WERI-Rb-1 (cell line): ENCODE data around the gene DNAJC4.

Source experiments
- DNase-seq: peaks from one replicate; pipeline ENCODE4 v3.0.0-alpha.2; 2020
- H3K27ac ChIP-seq: fragments of 250-450 bp; sonication (Bioruptor Pico); 2 replicates; pipeline ENCODE4 v1.5.1; 2020; ENCODE audit warnings: mild to moderate bottlenecking, moderate library complexity
- H3K27me3 ChIP-seq: fragments of 250-450 bp; sonication (Bioruptor Pico); 2 replicates; pipeline ENCODE4 v1.5.1; 2021; ENCODE audit warnings: mild to moderate bottlenecking, low read depth, moderate library complexity; ENCODE audit not compliant: insufficient read depth, severe bottlenecking
- H3K36me3 ChIP-seq: fragments of 250-450 bp; sonication (Bioruptor Pico); 2 replicates; pipeline ENCODE4 v1.5.1; 2020; ENCODE audit warnings: mild to moderate bottlenecking, moderate library complexity
- H3K4me3 ChIP-seq: 2 replicates; pipeline ENCODE4 v1.5.1; 2011; ENCODE audit warnings: low read depth, mild to moderate bottlenecking, control low read depth, low read length
- H3K9me3 ChIP-seq: fragments of 250-450 bp; sonication (Bioruptor Pico); 2 replicates; pipeline ENCODE4 v1.5.1; 2021; ENCODE audit warnings: mild to moderate bottlenecking, moderate library complexity; ENCODE audit not compliant: severe bottlenecking
- TF ChIP-seq, protein P1 (sequence below): IDR thresholded peaks from 2 replicates; pipeline ENCODE4 v1.5.1; 2011; ENCODE audit warnings: low read depth, mild to moderate bottlenecking, control low read depth, inconsistent platforms, low read length

Gene DNAJC4

DNA sequence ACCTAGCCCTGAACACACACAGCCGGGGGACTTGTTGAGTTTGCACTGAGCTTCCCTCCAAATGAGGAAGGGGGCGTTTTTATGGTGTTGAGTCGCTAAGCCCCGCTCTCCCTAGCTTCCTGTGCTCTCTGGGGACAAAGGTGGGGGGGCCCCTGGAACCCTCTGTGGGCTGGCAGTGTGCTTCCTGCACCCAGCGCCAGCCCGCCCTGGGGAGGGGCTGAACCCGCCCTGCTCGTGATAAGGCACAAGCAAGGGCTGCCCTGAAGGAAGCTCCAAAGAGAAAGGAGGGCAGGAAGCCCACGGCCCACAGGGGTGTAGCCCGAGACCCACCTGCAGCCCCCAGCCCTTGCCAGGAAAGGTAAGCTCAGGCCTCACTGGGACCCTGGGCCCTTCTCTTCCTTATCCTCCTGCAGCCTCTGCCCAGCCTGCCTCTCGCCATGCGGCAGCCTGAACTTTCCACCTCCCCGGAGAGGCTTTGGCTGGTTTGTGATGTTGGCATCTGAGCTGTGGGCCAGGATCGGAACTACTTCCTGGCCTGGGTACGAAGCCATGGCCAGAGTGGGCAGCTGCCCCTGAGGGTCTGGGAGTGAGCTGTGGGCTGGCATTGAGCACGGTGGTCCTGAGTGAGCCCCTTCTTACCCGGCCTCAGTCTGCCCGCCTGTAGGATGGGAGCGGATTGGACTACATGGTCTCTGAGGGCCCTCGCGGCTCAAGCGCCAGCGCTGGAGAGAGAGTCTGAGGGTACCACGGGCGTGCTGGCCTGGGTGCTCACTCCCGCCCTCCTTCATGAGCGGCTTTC, 23.7 kb upstream of the DNAJC4 start, which contains the start of gene FERMT3:
TSS of gene FERMT3 (plus strand) at position 265 of the 799 bp plus-strand sequence. CDS start 644 bp downstream, outside the sequence.
- no peaks in the 10 kb centered on the region for H3K9me3 ChIP-seq
- H3K27ac ChIP-seq = no peak within 1 kb of the TSS
- DNase-seq = no peak
- TF ChIP-seq, protein P1, sequence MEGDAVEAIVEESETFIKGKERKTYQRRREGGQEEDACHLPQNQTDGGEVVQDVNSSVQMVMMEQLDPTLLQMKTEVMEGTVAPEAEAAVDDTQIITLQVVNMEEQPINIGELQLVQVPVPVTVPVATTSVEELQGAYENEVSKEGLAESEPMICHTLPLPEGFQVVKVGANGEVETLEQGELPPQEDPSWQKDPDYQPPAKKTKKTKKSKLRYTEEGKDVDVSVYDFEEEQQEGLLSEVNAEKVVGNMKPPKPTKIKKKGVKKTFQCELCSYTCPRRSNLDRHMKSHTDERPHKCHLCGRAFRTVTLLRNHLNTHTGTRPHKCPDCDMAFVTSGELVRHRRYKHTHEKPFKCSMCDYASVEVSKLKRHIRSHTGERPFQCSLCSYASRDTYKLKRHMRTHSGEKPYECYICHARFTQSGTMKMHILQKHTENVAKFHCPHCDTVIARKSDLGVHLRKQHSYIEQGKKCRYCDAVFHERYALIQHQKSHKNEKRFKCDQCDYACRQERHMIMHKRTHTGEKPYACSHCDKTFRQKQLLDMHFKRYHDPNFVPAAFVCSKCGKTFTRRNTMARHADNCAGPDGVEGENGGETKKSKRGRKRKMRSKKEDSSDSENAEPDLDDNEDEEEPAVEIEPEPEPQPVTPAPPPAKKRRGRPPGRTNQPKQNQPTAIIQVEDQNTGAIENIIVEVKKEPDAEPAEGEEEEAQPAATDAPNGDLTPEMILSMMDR = no peak
- H3K4me3 ChIP-seq = no peak within 1 kb of the TSS
- H3K27me3 ChIP-seq = no peaks in the 10 kb centered on the region
- peaks cover 60% of the 10 kb centered on the region for H3K36me3 ChIP-seq

DNA sequence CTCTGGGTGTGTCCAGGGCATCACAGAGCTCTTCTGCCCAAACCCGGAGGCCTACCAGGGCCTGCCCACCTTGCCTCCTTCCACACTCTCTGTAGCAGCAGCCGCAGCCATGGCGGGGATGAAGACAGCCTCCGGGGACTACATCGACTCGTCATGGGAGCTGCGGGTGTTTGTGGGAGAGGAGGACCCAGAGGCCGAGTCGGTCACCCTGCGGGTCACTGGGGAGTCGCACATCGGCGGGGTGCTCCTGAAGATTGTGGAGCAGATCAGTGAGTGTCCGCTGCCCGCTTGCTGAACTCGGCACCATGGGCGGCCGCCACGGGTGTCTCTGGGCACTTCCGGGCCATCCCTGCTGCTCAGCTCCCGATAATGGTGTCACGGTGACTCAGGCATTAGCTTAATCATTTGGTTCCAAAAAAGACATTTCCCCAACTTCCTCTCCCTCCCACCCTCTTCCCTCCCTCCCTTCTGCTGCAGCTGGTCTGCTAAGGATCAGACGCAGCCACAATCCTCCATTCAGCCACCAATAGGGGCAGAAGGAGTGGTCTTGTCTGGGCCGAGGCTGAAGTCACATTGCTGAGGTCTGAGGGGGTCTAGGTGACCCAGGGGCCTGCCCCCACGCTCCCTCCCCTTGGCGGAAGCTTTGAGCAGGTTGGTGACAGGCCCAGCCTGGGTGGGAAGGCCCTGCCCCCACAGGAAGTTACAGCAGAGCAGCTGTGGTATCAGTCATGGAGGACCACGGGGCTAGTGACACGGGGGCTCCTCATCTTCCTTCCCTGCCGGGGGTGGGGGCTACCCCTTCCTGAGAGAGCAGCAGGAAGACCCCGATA, 22.9 kb upstream of the DNAJC4 start:
- Histone ChIP-seq H3K4me3 (no peak overlapping the region), H3K27me3 (no peaks in the 10 kb centered on the region), H3K9me3 (no peaks in the 10 kb centered on the region), H3K27ac (no peak overlapping the region), H3K36me3 (peaks cover 54% of the 10 kb centered on the region)
- TF ChIP-seq, protein P1 = no peak
- no peak for DNase-seq

DNA sequence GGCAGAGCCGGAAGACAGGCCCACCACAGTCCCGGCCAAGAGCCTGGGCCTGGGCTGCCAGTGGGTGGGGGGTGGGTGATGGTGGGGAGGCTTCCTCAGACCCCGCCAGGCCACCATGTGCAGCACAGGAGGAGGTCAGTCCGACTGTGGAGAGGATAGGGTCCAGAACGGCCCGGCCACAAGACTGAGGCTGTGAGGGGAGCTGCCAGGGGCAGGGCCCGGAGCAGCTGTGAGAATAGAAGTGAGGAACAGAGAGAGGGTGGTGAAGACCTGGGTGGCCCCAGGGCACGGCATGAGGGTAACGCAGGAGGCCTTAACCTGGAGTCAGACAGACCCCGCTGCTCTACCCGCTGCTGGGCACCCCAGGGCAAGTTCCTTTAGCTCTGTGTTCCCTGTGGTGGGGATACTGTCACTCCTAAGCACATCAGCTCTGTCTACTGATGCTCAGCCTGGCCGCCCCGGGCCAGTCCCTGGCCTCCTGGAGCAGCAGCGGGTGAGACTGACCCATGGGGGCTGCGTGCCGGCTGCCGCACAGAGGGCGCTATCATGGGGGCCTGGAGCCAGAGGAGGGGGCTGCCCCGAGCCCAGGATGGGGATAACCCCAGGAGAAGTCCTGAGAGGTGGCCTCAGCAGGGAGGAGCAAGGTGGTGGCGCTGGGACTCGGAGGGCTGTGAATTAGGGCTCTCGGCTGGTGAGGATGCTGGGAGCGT, 22.1 kb upstream of the DNAJC4 start:
- no peak overlapping the region for H3K4me3 ChIP-seq
- no peak overlapping the region for H3K27ac ChIP-seq
- no peaks in the 10 kb centered on the region for H3K9me3 ChIP-seq
- H3K27me3 ChIP-seq = no peaks in the 10 kb centered on the region
- no peak for DNase-seq
- TF ChIP-seq, protein P1 = no peak
- peaks cover 46% of the 10 kb centered on the region for H3K36me3 ChIP-seq

- DNase-seq = no peak
- peaks cover 39% of the 10 kb centered on the region for H3K36me3 ChIP-seq
- no peak overlapping the region for H3K4me3 ChIP-seq
- no peaks in the 10 kb centered on the region for H3K27me3 ChIP-seq
- no peaks in the 10 kb centered on the region for H3K9me3 ChIP-seq
- TF ChIP-seq, protein P1 = no peak
- no peak overlapping the region for H3K27ac ChIP-seq
These were observed 21.4 kb upstream of the DNAJC4 start for GRCh38 chr11:64208796-64209562.

- H3K36me3 ChIP-seq = peaks cover 33% of the 10 kb centered on the region
- no peak for DNase-seq
- no peaks in the 10 kb centered on the region for H3K9me3 ChIP-seq
- H3K27ac ChIP-seq = no peak overlapping the region
- no peak overlapping the region for H3K4me3 ChIP-seq
- no peaks in the 10 kb centered on the region for H3K27me3 ChIP-seq
- TF ChIP-seq, protein P1 = no peak
These were observed 20.8 kb upstream of the DNAJC4 start for GRCh38 chr11:64209563-64209843.
